Loucy (cell line): ENCODE results near the gene VAV3.

Source experiments
- EZH2phosphoT487 ChIP-seq: fragments of 200-600 bp; IDR thresholded peaks from 2 replicates; pipeline ENCODE4 v1.6.1; 2018; ENCODE audit warnings: antibody characterized with exemption, mild to moderate bottlenecking, moderate library complexity, borderline replicate concordance
- TF ChIP-seq, protein P1 (sequence below): fragments of 200-600 bp; sonication (generic); conservative IDR thresholded peaks from 2 replicates; pipeline ENCODE4 v1.5.1; 2014; ENCODE audit warnings: mild to moderate bottlenecking, antibody characterized with exemption, low read length

DNA sequence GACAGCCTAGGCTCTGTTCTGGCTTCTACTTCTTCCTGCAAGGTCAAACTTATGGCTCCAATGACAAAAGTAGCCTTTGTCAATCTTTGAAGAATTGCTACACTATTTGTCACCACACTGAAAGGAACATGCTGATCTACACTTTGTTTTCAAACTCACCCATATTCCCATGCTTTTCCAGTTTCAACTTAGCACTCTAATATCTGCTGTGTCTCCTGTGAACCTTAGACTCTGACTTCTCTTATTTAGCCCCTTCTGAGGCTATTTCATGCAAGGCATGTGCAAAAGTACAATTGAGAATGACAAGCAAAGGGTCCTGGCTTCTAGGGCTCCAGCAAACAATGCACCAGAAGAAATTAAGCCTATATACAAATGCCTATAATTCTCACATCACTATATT, 374.9 kb downstream of the VAV3 start:
- TF ChIP-seq, protein P1, sequence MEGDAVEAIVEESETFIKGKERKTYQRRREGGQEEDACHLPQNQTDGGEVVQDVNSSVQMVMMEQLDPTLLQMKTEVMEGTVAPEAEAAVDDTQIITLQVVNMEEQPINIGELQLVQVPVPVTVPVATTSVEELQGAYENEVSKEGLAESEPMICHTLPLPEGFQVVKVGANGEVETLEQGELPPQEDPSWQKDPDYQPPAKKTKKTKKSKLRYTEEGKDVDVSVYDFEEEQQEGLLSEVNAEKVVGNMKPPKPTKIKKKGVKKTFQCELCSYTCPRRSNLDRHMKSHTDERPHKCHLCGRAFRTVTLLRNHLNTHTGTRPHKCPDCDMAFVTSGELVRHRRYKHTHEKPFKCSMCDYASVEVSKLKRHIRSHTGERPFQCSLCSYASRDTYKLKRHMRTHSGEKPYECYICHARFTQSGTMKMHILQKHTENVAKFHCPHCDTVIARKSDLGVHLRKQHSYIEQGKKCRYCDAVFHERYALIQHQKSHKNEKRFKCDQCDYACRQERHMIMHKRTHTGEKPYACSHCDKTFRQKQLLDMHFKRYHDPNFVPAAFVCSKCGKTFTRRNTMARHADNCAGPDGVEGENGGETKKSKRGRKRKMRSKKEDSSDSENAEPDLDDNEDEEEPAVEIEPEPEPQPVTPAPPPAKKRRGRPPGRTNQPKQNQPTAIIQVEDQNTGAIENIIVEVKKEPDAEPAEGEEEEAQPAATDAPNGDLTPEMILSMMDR: no peak
- TF ChIP-seq EZH2phosphoT487: no peak
